Measurements from ENCODE around the gene LYPD6B.

- TF ChIP-seq CTCF (conservative IDR thresholded peaks at IDR 0.05; ENCODE audit: low read depth, low read length) (no peak), EZH2 (IDR thresholded peaks at IDR 0.05; ENCODE audit: low read length, unreplicated experiment) (no peak)
These were observed 180.0 kb downstream of the LYPD6B start for GRCh38 chr2:149218497-149218896.

Data from PC-3 (cell line).